H9 (cell line): ENCODE data around the gene CFAP57. TPM values are rescaled to one million over a fixed set of nuclear protein-coding genes. Genes with fewer than 3 reads are reported as not detected.

ENCODE experiments used
- DNase-seq: peaks from one replicate; pipeline ENCODE4 v3.0.0-alpha.2; 2017
- H2AFZ ChIP-seq: one replicate; pipeline ENCODE4 v1.6.1; 2013; ENCODE audit warnings: mild to moderate bottlenecking, low read length, control low read depth, moderate library complexity
- H2AK5ac ChIP-seq: 2 replicates; pipeline ENCODE4 v1.6.1; 2013; ENCODE audit warnings: low read length, control low read depth, mixed read lengths; ENCODE audit not compliant: insufficient read length
- H2BK120ac ChIP-seq: one replicate; pipeline ENCODE4 v1.6.1; 2013; ENCODE audit warnings: low read depth, mild to moderate bottlenecking, low read length, control low read depth, inconsistent platforms; ENCODE audit not compliant: poor library complexity, severe bottlenecking
- H2BK12ac ChIP-seq: 2 replicates; pipeline ENCODE4 v1.6.1; 2013; ENCODE audit warnings: low read length, control low read depth, mixed read lengths, low read depth; ENCODE audit not compliant: insufficient read length
- H2BK15ac ChIP-seq: 2 replicates; pipeline ENCODE4 v1.6.1; 2013; ENCODE audit warnings: low read depth, low read length, control low read depth
- H2BK20ac ChIP-seq: one replicate; pipeline ENCODE4 v1.6.1; 2013; ENCODE audit warnings: low read depth, mild to moderate bottlenecking, low read length, control low read depth, inconsistent platforms; ENCODE audit not compliant: poor library complexity, severe bottlenecking
- H2BK5ac ChIP-seq: 2 replicates; pipeline ENCODE4 v1.6.1; 2013; ENCODE audit warnings: low read length, control low read depth, mixed read lengths; ENCODE audit not compliant: insufficient read length
- H3K14ac ChIP-seq: 2 replicates; pipeline ENCODE4 v1.6.1; 2013; ENCODE audit warnings: low read length, control low read depth; ENCODE audit not compliant: insufficient read depth
- H3K18ac ChIP-seq: 2 replicates; pipeline ENCODE4 v1.6.1; 2013; ENCODE audit warnings: low read depth, mild to moderate bottlenecking, mixed read lengths, low read length, control low read depth; ENCODE audit not compliant: insufficient read length
- H3K23ac ChIP-seq: 2 replicates; pipeline ENCODE4 v1.6.1; 2013; ENCODE audit warnings: low read length, control low read depth, mixed read lengths, low read depth; ENCODE audit not compliant: insufficient read length
- H3K23me2 ChIP-seq: 2 replicates; pipeline ENCODE4 v1.6.1; 2013; ENCODE audit warnings: low read depth, mild to moderate bottlenecking, mixed read lengths, low read length, control low read depth; ENCODE audit not compliant: insufficient read length, poor library complexity, severe bottlenecking
- H3K27ac ChIP-seq: 2 replicates; pipeline ENCODE4 v1.5.1; 2013; ENCODE audit warnings: low read length, control low read depth, mixed read lengths, low read depth; ENCODE audit not compliant: insufficient read length
- H3K27me3 ChIP-seq: 2 replicates; pipeline ENCODE4 v1.6.1; 2013; ENCODE audit warnings: low read length, control low read depth, inconsistent platforms; ENCODE audit not compliant: insufficient read depth
- H3K4ac ChIP-seq: 2 replicates; pipeline ENCODE4 v1.6.1; 2013; ENCODE audit warnings: low read depth, mild to moderate bottlenecking, control low read depth, inconsistent platforms, low read length, moderate library complexity
- H3K4me1 ChIP-seq: 2 replicates; pipeline ENCODE4 v1.6.1; 2013; ENCODE audit warnings: low read length, control low read depth, inconsistent platforms; ENCODE audit not compliant: insufficient read depth
- H3K4me2 ChIP-seq: 2 replicates; pipeline ENCODE4 v1.6.1; 2013; ENCODE audit warnings: low read length, control low read depth, mixed read lengths; ENCODE audit not compliant: insufficient read length, insufficient read depth
- H3K56ac ChIP-seq: 2 replicates; pipeline ENCODE4 v1.6.1; 2013; ENCODE audit warnings: low read depth, mild to moderate bottlenecking, mixed read lengths, low read length, control low read depth; ENCODE audit not compliant: insufficient read length
- H3K79me1 ChIP-seq: 2 replicates; pipeline ENCODE4 v1.6.1; 2013; ENCODE audit warnings: low read depth, mild to moderate bottlenecking, moderate library complexity, low read length, control low read depth, inconsistent platforms; ENCODE audit not compliant: insufficient read depth, poor library complexity, severe bottlenecking
- H3K79me2 ChIP-seq: 2 replicates; pipeline ENCODE4 v1.6.1; 2013; ENCODE audit warnings: low read length, control low read depth, inconsistent platforms; ENCODE audit not compliant: insufficient read depth
- H3K9ac ChIP-seq: 2 replicates; pipeline ENCODE4 v1.6.1; 2013; ENCODE audit warnings: low read length, control low read depth, mixed read lengths; ENCODE audit not compliant: insufficient read length; ENCODE audit errors: extremely low read depth
- H3K9me3 ChIP-seq: one replicate; pipeline ENCODE4 v1.6.1; 2013; ENCODE audit warnings: low read depth, low read length, inconsistent platforms; ENCODE audit not compliant: control insufficient read depth
- H3T11ph ChIP-seq: one replicate; pipeline ENCODE4 v1.6.1; 2013; ENCODE audit warnings: mild to moderate bottlenecking, low read length, control low read depth, inconsistent platforms
- H4K20me1 ChIP-seq: one replicate; pipeline ENCODE4 v1.6.1; 2013; ENCODE audit not compliant: control insufficient read depth, insufficient read length, insufficient read depth
- H4K5ac ChIP-seq: 2 replicates; pipeline ENCODE4 v1.6.1; 2013; ENCODE audit warnings: low read depth, mild to moderate bottlenecking, mixed read lengths, low read length, control low read depth; ENCODE audit not compliant: insufficient read length
- H4K8ac ChIP-seq: replicated peaks from 2 replicates; pipeline ENCODE4 v1.6.1; 2013; ENCODE audit warnings: low read length, control low read depth, mixed read lengths, low read depth; ENCODE audit not compliant: insufficient read length
- H4K91ac ChIP-seq: 2 replicates; pipeline ENCODE4 v1.6.1; 2013; ENCODE audit warnings: low read depth, mild to moderate bottlenecking, moderate library complexity, mixed read lengths, low read length, control low read depth; ENCODE audit not compliant: insufficient read length
- H3K27ac Mint-ChIP-seq, 3 experiments: 2 replicates in 2 of 3; 3 replicates in 1 of 3; pipeline ENCODE4 v1.8.0; 2020 to 2021; ENCODE audit warnings: mixed read lengths in 3 of 3, mild to moderate bottlenecking in 1 of 3, moderate library complexity in 1 of 3
- H3K27me3 Mint-ChIP-seq: 2 replicates; pipeline ENCODE4 v1.8.0; 2021; ENCODE audit warnings: low read depth, mild to moderate bottlenecking, moderate library complexity, mixed read lengths
- H3K36me3 Mint-ChIP-seq, 3 experiments: 2 replicates in 2 of 3; 3 replicates in 1 of 3; pipeline ENCODE4 v1.8.0; 2020 to 2021; ENCODE audit warnings: low read depth in 3 of 3, mixed read lengths in 3 of 3; ENCODE audit not compliant: insufficient read depth in 1 of 3
- H3K4me1 Mint-ChIP-seq, 2 experiments: 2 replicates each; pipeline ENCODE4 v1.8.0; 2020; ENCODE audit warnings: mixed read lengths in 2 of 2
- H3K4me3 Mint-ChIP-seq, 2 experiments: 2 replicates in 1 of 2; 3 replicates in 1 of 2; pipeline ENCODE4 v1.8.0; 2020 to 2021; ENCODE audit warnings: mild to moderate bottlenecking in 2 of 2, mixed read lengths in 2 of 2, moderate library complexity in 1 of 2
- H3K9me3 Mint-ChIP-seq, 2 experiments: 2 replicates in 1 of 2; 3 replicates in 1 of 2; pipeline ENCODE4 v1.8.0; 2020; ENCODE audit warnings: mild to moderate bottlenecking in 2 of 2, mixed read lengths in 2 of 2, moderate library complexity in 1 of 2
- WGBS: extraction: QIAGEN DNeasy Blood & Tissue Kit; methylation state at CpG from one replicate; pipeline ENCODE4 v1.1.7; 2013; ENCODE audit warnings: missing lambda C conversion rate, low lambda C conversion rate, mixed read lengths; ENCODE audit not compliant: insufficient read length; ENCODE audit errors: extremely low coverage; 5-methylcytosine and 5-hydroxymethylcytosine counted together
- total RNA-seq: library from RNA; stranded (reverse); gene quantifications from 2 replicates; pipeline ENCODE4 v1.2.1, GENCODE V29; 2021
- TF ChIP-seq, protein P1 (sequence below): fragments of 200-600 bp; sonication (generic); conservative IDR thresholded peaks from 3 replicates; pipeline ENCODE4 v1.8.0; 2021; ENCODE audit warnings: antibody characterized with exemption, mild to moderate bottlenecking

CFAP57 gene
- total RNA-seq, 1 experiment from 2014 or later: 0.33 TPM

DNA sequence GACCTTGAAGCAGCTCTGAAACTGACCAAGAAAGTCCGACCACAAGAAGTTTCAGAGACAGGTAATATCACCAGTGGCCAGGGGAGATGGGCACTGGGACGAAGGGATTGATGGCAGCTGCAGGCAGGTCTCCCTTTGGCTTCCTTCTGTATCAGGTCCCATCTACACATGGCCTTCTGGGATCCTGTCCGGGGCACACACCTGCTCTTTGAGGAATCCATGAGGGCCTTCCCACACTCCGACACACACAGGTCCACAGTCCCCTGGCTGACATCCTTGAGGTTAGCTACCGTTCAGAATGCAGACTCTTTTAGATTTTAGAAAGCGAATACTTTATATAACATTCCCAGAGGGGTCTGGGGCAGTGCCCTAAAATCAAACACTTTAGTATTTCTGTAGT is 71.2 kb downstream of the CFAP57 start:
- Mint-ChIP-seq H3K4me1 (peaks cover 0 to 1% of the 10 kb centered on the region in 2 experiments; a peak in 2 of 4 replicates), H3K27ac (no peak overlapping the region), H3K4me3 (no peak overlapping the region), H3K9me3 (peaks cover 42 to 55% of the 10 kb centered on the region in 2 experiments), H3K27me3 (peaks cover 3% of the 10 kb centered on the region; the same call in 1 of the 2 replicates), H3K36me3 (peaks cover 8 to 19% (median 12%) of the 10 kb centered on the region in 3 experiments)
- TF ChIP-seq, protein P1, sequence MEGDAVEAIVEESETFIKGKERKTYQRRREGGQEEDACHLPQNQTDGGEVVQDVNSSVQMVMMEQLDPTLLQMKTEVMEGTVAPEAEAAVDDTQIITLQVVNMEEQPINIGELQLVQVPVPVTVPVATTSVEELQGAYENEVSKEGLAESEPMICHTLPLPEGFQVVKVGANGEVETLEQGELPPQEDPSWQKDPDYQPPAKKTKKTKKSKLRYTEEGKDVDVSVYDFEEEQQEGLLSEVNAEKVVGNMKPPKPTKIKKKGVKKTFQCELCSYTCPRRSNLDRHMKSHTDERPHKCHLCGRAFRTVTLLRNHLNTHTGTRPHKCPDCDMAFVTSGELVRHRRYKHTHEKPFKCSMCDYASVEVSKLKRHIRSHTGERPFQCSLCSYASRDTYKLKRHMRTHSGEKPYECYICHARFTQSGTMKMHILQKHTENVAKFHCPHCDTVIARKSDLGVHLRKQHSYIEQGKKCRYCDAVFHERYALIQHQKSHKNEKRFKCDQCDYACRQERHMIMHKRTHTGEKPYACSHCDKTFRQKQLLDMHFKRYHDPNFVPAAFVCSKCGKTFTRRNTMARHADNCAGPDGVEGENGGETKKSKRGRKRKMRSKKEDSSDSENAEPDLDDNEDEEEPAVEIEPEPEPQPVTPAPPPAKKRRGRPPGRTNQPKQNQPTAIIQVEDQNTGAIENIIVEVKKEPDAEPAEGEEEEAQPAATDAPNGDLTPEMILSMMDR: no peak
- no CpG with 5 or more reads among the region's 6 CpGs for WGBS
- H4K20me1 ChIP-seq: no peaks in the 10 kb centered on the region
- H3K4me2 ChIP-seq: no peak overlapping the region
- no peaks in the 10 kb centered on the region for H3K23me2 ChIP-seq
- H2BK120ac ChIP-seq: no peak overlapping the region
- no peak overlapping the region for H4K8ac ChIP-seq
- no peak overlapping the region for H2BK20ac ChIP-seq
- H2BK12ac ChIP-seq: no peak overlapping the region
- H2AFZ ChIP-seq: no peak overlapping the region
- H3T11ph ChIP-seq: no peak overlapping the region
- H3K18ac ChIP-seq: no peak overlapping the region
- no peak overlapping the region for H3K27ac ChIP-seq
- no peak overlapping the region for H4K5ac ChIP-seq
- no peak overlapping the region for H2BK5ac ChIP-seq
- H3K9me3 ChIP-seq: peaks cover 10% of the 10 kb centered on the region
- H3K27me3 ChIP-seq: no peaks in the 10 kb centered on the region
- no peak overlapping the region for H3K4ac ChIP-seq
- H3K79me1 ChIP-seq: no peaks in the 10 kb centered on the region
- no peaks in the 10 kb centered on the region for H3K79me2 ChIP-seq
- H3K23ac ChIP-seq: no peak overlapping the region
- no peak overlapping the region for H3K56ac ChIP-seq
- H3K14ac ChIP-seq: no peak overlapping the region
- no peak overlapping the region for H2BK15ac ChIP-seq
- peaks cover 3% of the 10 kb centered on the region; the same call in 1 of the 2 replicates for H3K4me1 ChIP-seq
- DNase-seq: no peak
- H3K9ac ChIP-seq: no peak overlapping the region
- H2AK5ac ChIP-seq: no peak overlapping the region
- H4K91ac ChIP-seq: no peak overlapping the region
